D721Med (cell line): ENCODE results near the gene HEXB.
"Not testable (repeated sequence)": the region's sequence is repeated elsewhere in the genome, so short reads cannot be mapped to it uniquely, and the experiment has no call there.

ENCODE experiments used
- DNase-seq: peaks from one replicate; pipeline ENCODE4 v3.0.0; 2011; ENCODE audit warnings: low spot score; ENCODE audit not compliant: insufficient read length
- FAIRE-seq: peaks from 2 replicates; lab custom pipeline; 2011; peaks lifted over from hg19 to GRCh38; lab: Jason Lieb, UNC
- CTCF ChIP-seq: IDR thresholded peaks from 2 replicates; pipeline ENCODE4 v1.5.1; 2012; ENCODE audit warnings: mild to moderate bottlenecking, control low read depth; ENCODE audit not compliant: insufficient read depth; ENCODE audit errors: missing control alignments

Gene HEXB

DNA sequence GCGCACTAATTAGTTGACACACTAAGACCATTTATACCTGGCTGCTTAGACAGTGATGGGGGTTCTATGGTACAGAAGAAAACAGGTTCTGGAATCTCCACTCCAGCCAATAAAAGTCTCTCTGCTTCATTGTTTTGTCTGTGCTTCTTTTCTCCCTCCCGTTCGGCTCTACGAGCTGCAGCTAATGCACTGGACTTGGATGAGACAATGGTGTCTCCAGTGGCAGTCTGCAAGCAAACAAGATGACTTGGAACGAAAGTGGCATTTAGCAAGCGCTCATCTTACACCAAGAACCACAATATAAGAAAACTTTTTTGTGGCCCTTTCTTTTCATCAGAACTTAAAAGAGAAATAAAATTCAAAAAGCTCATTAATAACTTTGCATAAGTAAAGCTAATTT, 51.7 kb downstream of the HEXB start:
- DNase-seq: no peak
- TF ChIP-seq CTCF: no peak
- no peak for FAIRE-seq

GRCh38 chr5:74738406-74738805, 53.4 kb downstream of the HEXB start:
- no peak for FAIRE-seq
- no peak for DNase-seq
- TF ChIP-seq CTCF: no peak

- DNase-seq, FAIRE-seq: not testable (repeated sequence)
These were observed 63.7 kb downstream of the HEXB start for GRCh38 chr5:74748742-74749141.

DNA sequence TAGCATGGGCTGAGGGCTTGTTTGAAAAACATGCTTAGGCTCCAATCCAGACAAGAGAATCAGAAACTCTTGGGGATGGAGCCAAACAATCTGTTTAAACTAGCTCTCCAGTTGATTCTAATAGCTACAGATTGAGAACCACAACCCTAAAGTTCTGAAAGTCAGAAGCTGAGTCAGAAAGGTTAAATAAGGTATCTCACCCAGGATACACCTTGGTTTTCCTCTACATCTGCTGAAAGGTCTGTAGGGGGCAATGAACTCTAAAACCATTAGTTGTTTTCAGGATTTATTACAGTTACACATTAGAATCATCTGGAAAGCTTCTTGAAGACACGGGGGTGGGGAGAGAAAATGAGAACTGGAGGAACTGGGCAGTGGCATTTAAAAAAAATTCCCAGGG, 76.2 kb downstream of the HEXB start:
- FAIRE-seq (no peak), DNase-seq (no peak)
- no peak for TF ChIP-seq CTCF

- no peak for TF ChIP-seq CTCF
- no peak for DNase-seq
- no peak for FAIRE-seq
These were observed 77.6 kb downstream of the HEXB start for GRCh38 chr5:74762599-74762998.

- FAIRE-seq: no peak
- TF ChIP-seq CTCF: no peak
- DNase-seq: no peak
These were observed 78.5 kb downstream of the HEXB start for GRCh38 chr5:74763504-74763903.

- FAIRE-seq (no peak), DNase-seq (no peak)
- TF ChIP-seq CTCF: no peak
These were observed 80.2 kb downstream of the HEXB start for GRCh38 chr5:74765201-74765600.

DNA sequence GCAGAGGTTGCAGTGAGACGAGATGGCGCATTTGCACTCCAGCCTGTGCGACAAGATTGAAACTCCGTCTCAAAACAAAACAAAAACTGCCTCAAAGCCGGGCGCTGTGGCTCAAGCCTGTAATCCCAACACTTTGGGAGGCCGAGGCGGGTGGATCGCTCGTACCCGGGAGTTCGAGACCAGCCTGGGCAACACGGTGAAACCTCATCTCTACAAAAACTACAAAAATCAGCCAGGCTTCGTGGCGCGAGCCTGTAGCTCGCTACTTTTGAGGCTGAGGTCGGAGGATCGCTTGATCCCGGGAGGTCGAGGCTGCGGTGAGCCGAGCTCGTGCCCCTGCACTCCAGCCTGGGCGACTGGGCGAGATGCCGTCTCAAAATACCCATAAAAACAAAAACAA, 80.9 kb downstream of the HEXB start:
- DNase-seq (no peak), FAIRE-seq (no peak)
- TF ChIP-seq CTCF: no peak
